Liver (tissue), 3 donors: ENCODE measurements around the gene NGB.

Experiments used
- ATF3 ChIP-seq: IDR thresholded peaks from 2 replicates; pipeline ENCODE4 v1.6.1; 2016; ENCODE audit warnings: antibody characterized with exemption
- CTCF ChIP-seq: fragments of 150-350 bp; IDR thresholded peaks from 2 replicates; pipeline ENCODE4 v1.5.1; 2017; ENCODE audit warnings: improper control_type of control experiment, low read depth, low read length; ENCODE audit not compliant: missing input control
- EGR1 ChIP-seq, 2 donors: IDR thresholded peaks; 2 replicates each; pipeline ENCODE4 v1.6.1; 2016 to 2018; ENCODE audit warnings: antibody characterized with exemption in 2 of 2, low read depth in 2 of 2
- GABPA ChIP-seq, 2 donors: IDR thresholded peaks in 1 of 2; conservative IDR thresholded peaks in 1 of 2; 2 replicates each; pipeline ENCODE4 v1.6.1; 2016; ENCODE audit warnings: antibody characterized with exemption in 2 of 2, mild to moderate bottlenecking in 1 of 2, moderate library complexity in 1 of 2
- HNF4G ChIP-seq: IDR thresholded peaks from 2 replicates; pipeline ENCODE4 v1.6.1; 2016; ENCODE audit warnings: antibody characterized with exemption
- JUND ChIP-seq, 2 donors: IDR thresholded peaks; 2 replicates each; pipeline ENCODE4 v1.6.1; 2016; ENCODE audit warnings: antibody characterized with exemption in 2 of 2
- MAX ChIP-seq: IDR thresholded peaks from 2 replicates; pipeline ENCODE4 v1.6.1; 2016; ENCODE audit warnings: antibody characterized with exemption
- NR2F2 ChIP-seq: IDR thresholded peaks from 2 replicates; pipeline ENCODE4 v1.6.1; 2016; ENCODE audit warnings: antibody characterized with exemption
- RAD21 ChIP-seq, 2 donors: IDR thresholded peaks; 2 replicates each; pipeline ENCODE4 v1.6.1; 2016; ENCODE audit warnings: antibody characterized with exemption in 2 of 2, mild to moderate bottlenecking in 2 of 2
- REST ChIP-seq: IDR thresholded peaks from 2 replicates; pipeline ENCODE4 v1.6.1; 2016; ENCODE audit warnings: antibody characterized with exemption, mild to moderate bottlenecking
- SP1 ChIP-seq: IDR thresholded peaks from 2 replicates; pipeline ENCODE4 v1.6.1; 2018; ENCODE audit warnings: antibody characterized with exemption, mild to moderate bottlenecking
- TAF1 ChIP-seq: conservative IDR thresholded peaks from 2 replicates; pipeline ENCODE4 v1.6.1; 2016; ENCODE audit warnings: antibody characterized with exemption, mild to moderate bottlenecking
- YY1 ChIP-seq: IDR thresholded peaks from 2 replicates; pipeline ENCODE4 v1.6.1; 2016; ENCODE audit warnings: antibody characterized with exemption, mild to moderate bottlenecking
- ZBTB33 ChIP-seq: IDR thresholded peaks from 2 replicates; pipeline ENCODE4 v1.6.1; 2016; ENCODE audit warnings: antibody characterized with exemption
- donor health status: healthy.
- donor health status: healthy.

- TF ChIP-seq CTCF: no peak
- no peak for TF ChIP-seq GABPA (IDR thresholded peaks at IDR 0.05 in 1 of 2, conservative IDR thresholded peaks at IDR 0.05 in 1 of 2)
- TF ChIP-seq TAF1: no peak
- no peak for TF ChIP-seq HNF4G
- TF ChIP-seq JUND (IDR thresholded peaks at IDR 0.05): no peak
- TF ChIP-seq YY1: no peak
- no peak for TF ChIP-seq MAX
- no peak for TF ChIP-seq RAD21 (IDR thresholded peaks at IDR 0.05)
- no peak for TF ChIP-seq ATF3
- no peak for TF ChIP-seq EGR1 (IDR thresholded peaks at IDR 0.05; ENCODE audit: low read depth in 2 of 2)
- no peak for TF ChIP-seq NR2F2
- no peak for TF ChIP-seq REST
- TF ChIP-seq ZBTB33: no peak
- no peak for TF ChIP-seq SP1
Observed at GRCh38 chr14:77240336-77240915, 30.6 kb downstream of the NGB start.
